Right ventricle myocardium superior (tissue), 1 donor: ENCODE measurements around the gene DNAJC16. TPM values are rescaled to one million over a fixed set of nuclear protein-coding genes. Genes with fewer than 3 reads are reported as not detected.
A peak's percentile ranks its signal among the peaks of the same experiment; 100 is the strongest.

Experiments used
- ATAC-seq: fragments of 200-7000 bp; cut with Tn5 transposase; one replicate; pipeline ENCODE4 v1.9.1; 2020; ENCODE audit warnings: mild to moderate bottlenecking; ENCODE audit not compliant: poor library complexity
- DNase-seq: peaks from one replicate; pipeline ENCODE4 v3.0.0-alpha.2; 2020
- intact Hi-C: fragments of 100-400 bp; cut with DNase I; formaldehyde crosslinking; loops from one replicate; pipeline ENCODE4 v1.11.2; 2022
- total RNA-seq: library from RNA; stranded (reverse); fragmentation: NEBNext Ultra II Directional; extraction: Animal tissue kit (Norgen Biotek cat#: 25700); gene quantifications from one replicate; pipeline ENCODE4 v1.2.1, GENCODE V29; 2021
- donor health status: DM: no; HTN: yes; CAD: no; lungs with severe emphysema.

The DNAJC16 gene
- total RNA-seq, 1 donor from 2014 or later = 16.6 TPM

DNA sequence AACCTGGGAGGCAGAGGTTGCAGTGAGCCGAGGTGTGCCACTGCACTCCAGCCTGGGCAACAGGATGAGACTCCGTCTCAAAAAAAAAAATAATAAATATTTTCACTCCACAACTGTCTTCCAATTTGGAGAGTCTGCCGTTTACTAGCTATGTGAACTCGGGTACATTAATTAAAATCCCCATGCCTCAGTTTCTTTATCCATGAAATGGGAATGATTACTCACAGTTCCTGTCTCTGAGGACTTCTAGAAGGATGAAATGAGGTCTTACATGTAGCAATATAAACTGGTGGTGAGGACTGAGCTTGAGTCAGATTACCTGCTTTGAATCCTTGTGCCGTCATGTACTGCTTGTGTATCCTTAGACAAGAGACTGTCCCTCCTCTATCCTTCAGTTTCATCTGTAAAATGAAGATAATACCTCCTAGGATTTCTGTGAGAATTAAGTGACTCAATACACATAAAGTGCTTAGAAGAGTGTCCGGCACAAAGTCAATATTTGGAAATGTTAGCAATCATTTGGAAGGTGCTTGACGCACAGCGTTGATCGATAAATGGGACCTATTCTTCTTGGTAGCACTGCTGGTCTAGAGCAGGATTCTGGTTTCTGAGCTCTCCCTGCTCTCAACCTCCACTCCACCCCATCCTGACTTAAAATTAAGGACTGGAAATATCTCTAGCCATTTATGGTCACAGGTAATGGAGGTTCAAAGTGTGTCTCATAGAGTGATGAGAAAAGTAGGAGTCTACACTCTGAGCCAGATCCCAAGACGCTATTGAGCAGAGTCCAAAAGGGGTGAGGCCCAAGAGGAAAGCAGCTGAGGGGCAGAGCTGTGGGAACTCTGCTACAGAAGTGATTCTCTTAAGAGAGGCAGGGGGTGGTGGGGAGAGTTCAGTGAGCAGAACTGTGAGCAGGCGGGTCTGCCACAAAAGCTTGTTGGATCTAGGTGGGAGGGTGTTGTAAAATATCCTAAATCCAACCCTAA, 79.0 kb downstream of the DNAJC16 start:
- ATAC-seq = no peak
- DNase-seq = no peak
- intact Hi-C loops = no loop called here

DNA sequence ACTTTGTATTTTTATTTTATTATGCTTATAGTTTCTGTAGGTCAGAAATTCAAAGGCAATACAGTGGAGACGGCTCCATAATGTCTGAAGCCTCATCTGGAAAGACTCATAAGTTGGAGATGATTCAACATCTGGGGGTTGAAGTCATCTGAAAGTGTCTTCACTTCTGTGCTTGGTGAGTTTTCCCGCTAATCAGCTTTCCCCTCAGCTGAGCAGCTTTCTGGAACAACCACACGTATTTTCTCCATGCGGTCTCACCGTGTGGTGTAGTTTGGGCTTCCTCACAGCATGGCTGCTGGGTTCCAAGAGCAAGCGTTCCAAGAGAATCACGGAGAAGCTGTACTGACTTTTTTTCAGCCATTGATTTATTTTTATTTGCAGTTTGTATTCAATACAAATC, 83.0 kb downstream of the DNAJC16 start:
- intact Hi-C loops = loop anchor here (10.0 kb wide), 1 partner anchor 75 kb away; the partner anchor contains the start of gene PLEKHM2
- ATAC-seq (no peak), DNase-seq (no peak)

DNA sequence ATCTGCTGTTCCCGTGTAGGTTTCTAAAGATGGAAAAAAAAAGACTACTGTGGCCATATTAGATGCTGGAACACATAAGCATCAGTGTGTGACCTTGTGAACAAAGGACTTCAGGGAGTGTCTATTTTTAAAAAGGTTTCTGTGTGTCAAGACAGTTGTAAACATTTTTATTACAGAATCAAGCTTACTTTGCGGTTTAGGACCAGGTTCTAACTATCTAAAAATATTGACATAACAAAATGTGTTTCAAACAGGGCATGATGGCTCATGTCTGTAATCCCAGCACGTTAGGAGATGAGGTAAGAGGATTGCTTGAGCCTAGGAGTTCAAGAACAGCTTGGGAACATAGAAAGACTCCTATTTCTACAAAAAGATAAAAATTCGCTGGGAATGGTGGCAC, 83.5 kb downstream of the DNAJC16 start:
- ATAC-seq = no peak
- intact Hi-C loops = loop anchor here (10.0 kb wide), 1 partner anchor 75 kb away; the partner anchor contains the start of gene PLEKHM2

GRCh38 chr1:15616373-15617172, 89.9 kb downstream of the DNAJC16 start:
- ATAC-seq (peak; percentile 25), DNase-seq (peak; percentile 49)
- intact Hi-C loops = loop anchor here (10.0 kb wide), 1 partner anchor 68 kb away; the partner anchor contains the start of gene PLEKHM2

More for the DNA sequence above, 83.5 kb downstream of the DNAJC16 start:
- no peak for DNase-seq

GRCh38 chr1:15617173-15618076, 90.8 kb downstream of the DNAJC16 start, which contains the start of gene DDI2:
TSS of gene DDI2 (plus strand) at chr1:15617458. CDS start at chr1:15617671, 213 bp downstream.
- intact Hi-C loops = loop anchor here (10.0 kb wide), 1 partner anchor 67 kb away; the partner anchor contains the start of gene PLEKHM2
- DNase-seq (peak; percentile 97), ATAC-seq (peak; percentile 93)

DNA sequence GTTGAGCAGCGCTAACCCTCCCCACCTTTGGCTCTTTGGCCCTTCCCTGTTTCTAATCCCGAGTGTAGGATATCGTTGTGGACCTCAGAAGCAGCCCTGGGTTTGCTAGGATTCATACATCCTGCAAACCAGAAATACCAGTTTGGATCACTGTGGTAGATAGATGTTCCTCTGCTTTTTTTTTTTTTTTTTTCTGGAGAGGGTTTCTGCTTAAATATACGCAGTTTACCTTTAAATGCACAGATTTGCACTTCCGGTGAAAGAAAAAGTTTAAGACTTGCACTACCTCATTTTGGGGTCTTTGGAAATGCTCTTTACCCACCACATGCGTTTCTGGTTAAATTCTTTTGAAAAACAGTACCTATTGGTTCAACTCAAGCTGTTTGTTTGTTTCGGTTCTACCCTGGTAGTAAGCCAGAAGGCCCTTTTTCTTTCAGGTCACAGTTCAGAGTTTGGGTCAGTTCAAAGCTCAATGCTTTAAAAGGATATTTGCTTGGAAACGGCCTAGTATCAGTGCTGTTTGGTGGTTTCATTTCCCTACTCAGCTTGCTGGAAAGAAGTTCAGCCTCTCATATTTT, 91.5 kb downstream of the DNAJC16 start:
- intact Hi-C loops = loop anchor here (10.0 kb wide), 1 partner anchor 67 kb away; the partner anchor contains the start of gene PLEKHM2
- ATAC-seq (no peak), DNase-seq (no peak)

- ATAC-seq (no peak), DNase-seq (no peak)
- intact Hi-C loops = loop anchor here (10.0 kb wide), 1 partner anchor 66 kb away; the partner anchor contains the start of gene PLEKHM2
Measured at GRCh38 chr1:15618655-15619525, 92.2 kb downstream of the DNAJC16 start.

DNA sequence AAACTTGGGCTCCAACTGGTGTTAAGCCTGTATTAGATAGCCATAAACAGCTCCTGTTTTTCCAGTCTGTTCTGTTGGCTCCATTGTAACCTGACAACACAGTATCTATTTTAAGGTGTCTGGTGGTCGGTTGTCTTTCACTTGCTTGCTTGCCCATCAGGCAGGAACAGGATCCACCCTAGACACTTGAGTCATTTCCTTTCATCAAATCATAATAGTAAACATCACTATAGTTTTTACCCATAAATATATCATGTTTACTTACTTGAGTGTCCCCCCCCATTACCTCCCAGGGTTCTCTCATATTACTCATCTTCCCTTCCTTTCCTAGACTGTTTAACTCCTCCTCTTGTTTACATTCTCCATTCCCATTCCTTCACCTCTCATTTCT, 93.5 kb downstream of the DNAJC16 start:
- no peak for DNase-seq
- no peak for ATAC-seq
- intact Hi-C loops = no loop called here

- ATAC-seq = no peak
- DNase-seq = no peak
- intact Hi-C loops = no loop called here
Measured at GRCh38 chr1:15620902-15621682, 94.4 kb downstream of the DNAJC16 start.

- ATAC-seq = no peak
- intact Hi-C loops = no loop called here
- no peak for DNase-seq
Measured at GRCh38 chr1:15621975-15622374, 95.3 kb downstream of the DNAJC16 start.

GRCh38 chr1:15622712-15623373, 96.2 kb downstream of the DNAJC16 start:
- no peak for ATAC-seq
- no peak for DNase-seq
- intact Hi-C loops = no loop called here

- intact Hi-C loops = no loop called here
- no peak for DNase-seq
- ATAC-seq = no peak
Measured at GRCh38 chr1:15623435-15623834, 96.8 kb downstream of the DNAJC16 start.

GRCh38 chr1:15624133-15624714, 97.6 kb downstream of the DNAJC16 start:
- no peak for ATAC-seq
- intact Hi-C loops = no loop called here
- DNase-seq = no peak

- DNase-seq (no peak), ATAC-seq (no peak)
- intact Hi-C loops = no loop called here
Measured at GRCh38 chr1:15625056-15625917, 98.6 kb downstream of the DNAJC16 start.
